HG02885 (cell line): ENCODE measurements around the gene SLC9A1.

Experiments used
- ATAC-seq: cut with Tn5 transposase; IDR thresholded peaks from one replicate; pipeline ENCODE4 v1.9.1; 2021; ENCODE audit warnings: mild to moderate bottlenecking; ENCODE audit not compliant: unreplicated experiment, poor library complexity

The SLC9A1 gene

GRCh38 chr1:27086026-27086425 is 68.9 kb downstream of the SLC9A1 start:
- ATAC-seq: no peak

- ATAC-seq: no peak
These were observed 70.8 kb downstream of the SLC9A1 start for GRCh38 chr1:27084107-27084506.

GRCh38 chr1:27077968-27078367 is 77.0 kb downstream of the SLC9A1 start:
- ATAC-seq: no peak

GRCh38 chr1:27076803-27077202 is 78.1 kb downstream of the SLC9A1 start:
- ATAC-seq: no peak

- ATAC-seq: no peak
These were observed 80.6 kb downstream of the SLC9A1 start for GRCh38 chr1:27074175-27074780.

- ATAC-seq: no peak
These were observed 83.9 kb downstream of the SLC9A1 start for GRCh38 chr1:27071049-27071416.

GRCh38 chr1:27070390-27071048 is 84.4 kb downstream of the SLC9A1 start:
- ATAC-seq: no peak

- ATAC-seq: no peak
These were observed 86.0 kb downstream of the SLC9A1 start for GRCh38 chr1:27068922-27069321.

GRCh38 chr1:27065999-27066630 is 88.8 kb downstream of the SLC9A1 start:
- ATAC-seq: no peak

GRCh38 chr1:27060891-27061290 is 94.0 kb downstream of the SLC9A1 start:
- no peak for ATAC-seq

- no peak for ATAC-seq
These were observed 95.8 kb downstream of the SLC9A1 start for GRCh38 chr1:27058966-27059669.

GRCh38 chr1:27057801-27058625 is 96.9 kb downstream of the SLC9A1 start:
- ATAC-seq: no peak

GRCh38 chr1:27057389-27057788 is 97.5 kb downstream of the SLC9A1 start:
- no peak for ATAC-seq

- ATAC-seq: no peak
These were observed 100.8 kb downstream of the SLC9A1 start for GRCh38 chr1:27053977-27054753.

GRCh38 chr1:27052527-27052926 is 102.4 kb downstream of the SLC9A1 start:
- ATAC-seq: no peak

- no peak for ATAC-seq
These were observed 105.3 kb downstream of the SLC9A1 start for GRCh38 chr1:27049607-27050006.

GRCh38 chr1:27049100-27049499 is 105.8 kb downstream of the SLC9A1 start:
- ATAC-seq: no peak
